Measurements from ENCODE around the gene BMP8B.
"Not testable (repeated sequence)": the region's sequence is repeated elsewhere in the genome, so short reads cannot be mapped to it uniquely, and the experiment has no call there.

Gene BMP8B

GRCh38 chr1:39788758-39789570 lies at the start of gene BMP8B:
Gene BMP8B, minus strand, starts transcription at chr1:39788865. Its CDS starts 380 bp downstream, at chr1:39788485.
- DNase-seq = peak; percentile 72 to 92 (median 84)

- no peak for DNase-seq
Observed at GRCh38 chr1:39836595-39837110, 48.0 kb upstream of the BMP8B start.

DNA sequence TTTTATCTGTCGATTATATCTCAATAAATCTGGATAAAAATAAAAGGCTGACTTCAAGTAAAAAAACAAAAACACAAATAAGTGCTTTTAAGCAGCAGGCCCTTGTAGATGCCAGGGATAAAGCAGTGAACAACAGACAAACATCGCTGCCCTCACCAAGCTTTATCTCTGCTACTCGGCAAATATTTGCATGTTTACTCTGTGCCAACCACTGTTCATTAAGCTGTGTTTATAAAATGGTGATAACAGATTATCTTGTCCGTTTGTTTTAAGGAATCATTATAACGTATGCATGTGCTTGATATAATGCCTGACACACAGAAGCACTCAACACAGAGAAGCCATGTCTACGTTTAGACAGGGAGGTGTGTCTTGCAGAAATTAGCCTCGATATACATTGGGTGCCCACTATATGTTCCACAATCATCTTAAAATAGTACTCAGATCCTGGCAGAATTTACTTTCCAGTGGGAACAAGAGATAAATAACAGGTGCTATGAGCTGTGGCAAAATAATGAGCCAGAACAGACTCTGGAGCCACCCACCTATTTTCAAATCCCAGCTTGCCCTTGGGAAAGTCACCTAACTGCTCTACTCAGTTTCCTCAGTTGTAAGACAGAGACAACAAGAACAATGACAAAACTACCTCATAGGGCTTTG lies 47.4 kb upstream of the BMP8B start:
- no peak for DNase-seq

GRCh38 chr1:39835110-39835509 lies 46.4 kb upstream of the BMP8B start:
- DNase-seq = no peak

DNA sequence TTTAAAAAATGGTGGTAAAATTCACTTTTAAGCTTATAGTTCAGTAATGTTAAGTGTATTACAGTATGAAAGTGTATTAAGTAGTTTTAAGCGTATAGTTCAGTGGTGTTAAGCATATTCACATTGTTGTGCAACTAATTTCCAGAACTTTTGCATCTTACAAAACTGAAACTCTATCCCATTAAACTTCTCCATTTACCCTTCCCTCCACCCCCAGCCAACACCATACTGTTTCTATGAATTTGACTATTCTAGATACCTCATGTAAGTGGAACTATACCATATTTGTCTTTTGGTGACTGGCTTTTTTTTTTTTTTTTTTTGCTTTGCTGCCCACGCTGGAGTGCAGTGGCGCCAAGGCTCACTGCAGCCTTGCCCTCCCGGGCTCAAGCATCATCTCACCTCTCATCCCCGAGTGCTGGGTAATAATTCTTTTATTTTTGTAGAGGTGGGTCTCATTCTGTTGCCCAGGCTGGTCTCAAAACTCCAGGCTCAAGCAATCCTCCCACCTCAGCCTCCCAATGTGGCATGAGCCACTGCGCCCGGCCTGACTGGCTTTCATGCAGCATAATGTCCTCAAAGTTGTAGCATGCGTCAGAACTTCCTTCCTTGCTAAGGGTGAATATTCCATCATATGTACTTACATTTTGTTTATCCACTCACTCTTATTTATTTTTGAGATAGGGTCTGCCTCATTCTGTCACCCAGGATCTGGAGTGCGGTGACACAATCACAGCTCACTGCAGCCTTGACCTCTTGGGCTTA lies 45.1 kb upstream of the BMP8B start:
- peak; percentile 68 to 87 (median 80) for DNase-seq

DNA sequence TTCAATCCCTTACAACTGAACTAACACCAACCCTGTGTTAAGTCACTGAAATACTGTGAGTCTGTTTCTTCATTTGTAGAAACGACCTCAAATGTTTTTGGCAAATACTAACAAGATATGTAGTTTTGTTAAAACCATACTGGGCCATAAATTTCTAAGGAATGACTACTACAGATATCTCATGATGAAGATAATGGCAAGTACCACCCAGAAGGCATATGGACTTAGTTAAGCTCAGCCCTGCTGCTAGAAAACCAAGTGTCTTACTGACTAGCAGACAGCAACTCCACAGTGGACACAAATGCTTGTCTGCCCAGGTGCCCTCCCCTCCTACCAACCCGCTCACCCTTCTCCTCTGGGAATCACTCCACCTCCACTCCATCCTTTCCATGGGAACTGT lies 44.5 kb upstream of the BMP8B start:
- DNase-seq = no peak

DNA sequence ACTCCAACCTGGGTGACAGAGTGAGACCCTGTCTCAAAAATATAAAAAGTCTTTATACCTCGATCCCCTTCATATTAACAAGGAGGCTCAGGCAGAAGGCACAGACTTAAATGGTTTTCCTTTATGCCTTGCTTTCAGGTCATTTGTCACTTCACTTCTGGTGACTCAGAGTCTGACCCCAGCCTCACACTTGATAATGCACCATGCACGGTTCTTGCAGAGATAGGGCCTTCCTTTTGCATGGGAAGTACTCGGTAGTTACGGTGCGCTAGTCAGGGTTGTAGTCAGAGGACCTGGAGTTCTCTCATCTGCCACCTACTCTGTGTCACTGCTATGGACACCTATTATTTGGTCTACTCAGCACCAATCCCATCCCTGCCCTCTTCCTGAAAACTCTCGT lies 43.6 kb upstream of the BMP8B start:
- no peak for DNase-seq

DNA sequence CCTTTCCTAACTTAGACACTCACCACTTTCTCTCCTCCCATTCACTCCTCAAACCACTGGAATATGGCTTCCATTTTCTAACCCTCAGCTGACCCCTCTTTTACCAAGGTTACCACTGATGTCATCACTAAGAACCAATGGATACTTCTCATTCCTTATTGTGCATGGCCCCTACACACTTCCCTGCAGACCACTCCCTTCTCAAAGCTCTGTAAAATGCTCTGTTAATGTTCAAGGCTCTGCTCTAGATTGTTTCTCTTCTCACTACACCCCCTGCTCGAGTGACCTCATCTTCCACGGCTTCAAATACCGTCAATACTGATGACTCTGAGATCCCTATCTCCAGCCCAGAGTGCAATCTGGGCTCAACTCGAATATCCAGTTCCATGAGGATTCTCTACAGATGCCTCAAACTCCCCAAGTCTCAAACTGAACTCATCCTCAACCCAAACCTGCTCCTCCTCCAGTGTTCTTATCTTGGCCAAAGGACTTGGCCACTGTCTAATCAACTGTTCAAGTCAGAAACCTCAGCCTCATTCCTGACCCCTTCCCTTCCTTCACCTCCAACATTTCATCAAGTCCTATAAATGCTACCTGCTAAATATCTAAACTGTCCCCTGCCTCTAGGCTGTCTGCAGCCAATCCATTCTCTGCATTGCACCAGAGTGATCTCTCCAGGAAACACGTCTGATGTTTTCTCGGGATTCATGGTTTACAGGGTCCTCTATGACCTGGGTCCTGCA lies 41.3 kb upstream of the BMP8B start:
- DNase-seq = no peak

- no peak for DNase-seq
Observed at GRCh38 chr1:39828734-39829133, 40.1 kb upstream of the BMP8B start.

- not testable (repeated sequence) for DNase-seq
Observed at GRCh38 chr1:39828255-39828654, 39.6 kb upstream of the BMP8B start.

DNA sequence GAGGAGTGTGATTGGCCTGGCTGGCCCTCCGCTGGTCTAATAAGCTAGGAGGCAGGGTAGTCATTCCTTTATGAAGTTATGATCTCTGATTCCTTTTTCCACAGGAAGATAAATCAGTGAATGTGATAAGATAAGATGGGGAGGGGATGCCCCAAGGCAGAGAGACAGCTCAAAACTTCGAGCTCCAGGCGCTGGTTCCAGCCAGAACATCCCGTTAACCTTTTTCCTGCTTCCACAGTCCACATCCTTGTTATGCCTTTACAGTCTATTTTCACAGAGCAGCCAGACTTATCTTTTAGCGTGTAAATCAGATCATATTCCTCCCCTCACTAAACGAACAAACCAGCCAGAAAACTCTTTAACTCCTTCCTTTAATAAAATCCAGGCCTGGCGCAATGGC lies 38.5 kb upstream of the BMP8B start:
- DNase-seq = no peak

GRCh38 chr1:39826583-39826982 lies 37.9 kb upstream of the BMP8B start:
- DNase-seq = no peak

GRCh38 chr1:39825432-39825941 lies 36.8 kb upstream of the BMP8B start:
- DNase-seq = peak; percentile 55 to 67 (median 64)

DNA sequence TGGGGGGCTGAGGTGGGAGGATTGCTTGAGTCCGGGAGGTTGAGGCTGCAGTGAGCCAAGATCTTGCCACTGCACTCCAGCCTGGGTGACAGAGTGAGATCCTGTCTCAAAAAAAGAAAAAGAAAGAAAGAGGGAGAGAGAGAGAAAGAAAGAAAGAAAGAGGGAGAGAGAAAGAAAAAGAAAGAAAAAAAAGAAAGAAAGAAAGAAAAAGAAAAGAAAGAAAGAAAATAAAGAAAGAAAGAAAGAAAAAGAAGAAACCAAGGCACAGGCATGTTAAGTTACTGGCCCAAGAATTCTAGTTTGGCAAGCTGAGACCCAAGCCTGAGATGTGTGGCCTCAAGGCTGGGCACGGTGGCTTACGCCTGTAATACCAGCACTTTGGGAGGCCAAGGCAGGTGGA lies 34.8 kb upstream of the BMP8B start:
- DNase-seq = not testable (repeated sequence)

DNA sequence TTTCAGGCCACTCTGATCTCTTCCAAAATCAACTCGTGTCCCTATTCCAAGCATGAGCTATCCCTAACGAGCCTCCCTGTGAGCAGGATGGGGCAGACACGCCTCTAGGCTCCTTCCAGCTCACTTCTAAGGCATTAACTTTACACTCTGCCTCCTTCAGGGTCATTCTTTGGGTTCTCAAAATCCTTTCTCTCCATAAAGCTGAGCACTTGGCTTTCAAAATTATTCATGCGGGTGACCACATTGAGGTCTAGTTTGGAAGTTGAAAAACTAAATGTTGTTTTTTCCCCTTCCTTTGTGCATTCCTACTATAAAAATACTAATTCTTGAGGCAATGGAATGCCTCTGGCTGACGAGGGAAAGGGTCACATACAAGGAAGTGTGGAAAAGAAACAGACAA lies 33.5 kb upstream of the BMP8B start:
- DNase-seq = no peak

DNA sequence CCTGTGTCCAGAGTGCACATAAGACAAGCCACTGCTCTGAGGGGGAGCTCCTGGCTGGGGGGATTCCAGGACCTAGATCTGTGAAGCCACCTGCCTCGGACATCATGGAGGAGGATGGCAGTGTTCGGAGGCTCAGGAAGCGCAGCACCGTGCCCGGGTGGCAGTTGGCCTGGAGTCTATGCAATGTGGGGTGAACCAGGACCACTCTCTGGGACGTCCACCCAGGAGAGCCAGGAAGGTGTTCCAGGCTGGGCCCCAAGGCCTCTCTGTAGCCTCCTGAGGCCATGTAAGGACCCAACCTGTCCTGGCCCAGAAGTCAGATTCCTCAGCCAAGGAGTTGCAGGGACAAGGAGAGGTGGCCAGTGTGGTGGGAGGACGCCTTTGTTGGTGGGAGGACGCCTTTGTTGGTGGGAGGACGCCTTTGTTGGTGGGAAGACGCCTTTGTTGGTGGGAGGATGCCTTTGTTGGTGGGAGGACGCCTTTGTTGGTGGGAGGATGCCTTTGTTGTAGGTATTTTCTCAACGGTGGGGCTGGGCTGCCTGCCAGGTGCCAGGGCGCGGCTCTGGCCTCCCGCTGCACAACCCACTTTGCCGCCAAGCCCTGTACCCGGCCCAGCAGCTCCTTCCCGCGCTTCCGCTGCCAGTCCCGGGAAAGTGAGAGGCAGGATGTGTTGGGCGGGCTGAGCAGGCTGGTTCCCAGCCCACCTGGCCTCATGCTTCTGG lies 30.6 kb upstream of the BMP8B start:
- no peak for DNase-seq

DNA sequence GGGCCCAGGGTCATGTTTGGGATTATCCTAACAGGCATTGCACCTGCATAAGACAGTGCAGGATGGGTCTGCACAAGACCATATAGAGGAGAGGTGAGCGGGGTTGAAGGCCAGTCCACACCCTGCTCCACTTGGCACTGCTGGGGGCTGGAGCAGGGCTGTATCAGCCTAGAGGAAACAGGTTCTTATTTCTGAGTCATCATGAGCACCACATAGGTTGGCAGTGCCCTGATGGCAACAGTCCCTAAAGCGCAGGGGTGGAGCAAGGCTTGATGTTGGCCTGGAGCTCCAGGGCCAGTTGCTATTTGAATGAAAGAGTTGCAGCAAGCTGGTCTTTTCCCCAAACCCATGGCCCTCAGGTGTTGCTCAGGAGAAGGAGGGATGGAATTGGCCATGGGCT lies 29.8 kb upstream of the BMP8B start:
- DNase-seq = no peak

GRCh38 chr1:39817091-39817932 lies 28.6 kb upstream of the BMP8B start:
- DNase-seq = peak; percentile 83 to 90 (median 85)

DNA sequence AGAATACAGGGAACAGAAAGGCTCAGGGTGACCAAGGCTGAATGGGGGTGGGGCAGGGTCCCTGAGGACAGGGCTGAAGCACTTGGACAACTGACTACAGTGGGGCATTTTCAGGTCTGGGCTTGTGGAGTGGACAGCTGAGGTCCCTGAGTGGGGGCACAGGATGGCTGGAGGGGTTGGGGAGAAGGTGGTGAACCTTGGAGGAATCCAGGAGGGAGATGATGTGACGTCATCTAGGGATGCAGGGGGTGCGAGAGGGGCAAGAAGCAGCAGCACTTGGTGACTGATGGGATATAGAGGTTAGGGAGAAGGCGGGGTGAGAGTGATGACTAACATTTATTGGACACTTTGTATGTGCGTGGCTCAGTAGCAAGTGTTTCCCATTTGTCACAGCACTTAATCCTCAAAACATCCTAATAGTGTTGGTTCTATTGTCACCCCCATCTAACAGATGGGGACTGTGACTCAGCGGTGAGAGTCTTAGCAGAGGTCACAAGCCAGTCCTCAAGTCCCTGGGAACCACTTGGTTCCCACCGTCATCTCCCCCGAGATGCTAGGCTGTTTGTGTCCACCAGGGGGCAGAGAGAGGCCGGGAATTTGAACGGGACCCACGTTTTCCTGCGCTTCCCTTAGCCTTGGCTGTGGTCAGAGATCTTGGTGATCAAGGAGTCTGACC lies 27.9 kb upstream of the BMP8B start:
- peak; percentile 89 to 95 (median 94) for DNase-seq

DNA sequence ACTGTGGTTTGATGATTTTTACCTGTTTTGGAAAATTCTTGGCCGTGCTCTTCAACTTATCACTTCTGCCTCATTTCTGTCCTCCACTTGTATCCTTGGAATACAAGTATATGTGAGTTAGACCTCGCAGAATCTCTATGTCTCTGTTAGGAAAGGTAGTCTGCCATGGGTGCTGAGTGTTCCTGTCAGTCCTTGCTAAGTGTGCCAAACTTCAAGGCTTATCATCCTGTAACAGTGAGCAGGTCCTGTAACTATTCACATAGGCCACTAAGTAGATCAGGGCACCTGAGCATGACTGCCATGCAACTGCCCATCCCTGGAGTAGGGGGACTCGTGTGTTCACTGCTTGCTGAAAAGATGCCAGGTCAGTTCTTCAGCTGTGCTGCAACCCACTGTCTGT lies 24.2 kb upstream of the BMP8B start:
- no peak for DNase-seq
